DMS153 (cell line): ENCODE data around the gene CLIP1.
"Not testable (repeated sequence)": the region's sequence is repeated elsewhere in the genome, so short reads cannot be mapped to it uniquely, and the experiment has no call there.

Experiments
- DNase-seq: peaks from one replicate; lab custom pipeline; 2025; lab: John Stamatoyannopoulos, UW

The CLIP1 gene

DNA sequence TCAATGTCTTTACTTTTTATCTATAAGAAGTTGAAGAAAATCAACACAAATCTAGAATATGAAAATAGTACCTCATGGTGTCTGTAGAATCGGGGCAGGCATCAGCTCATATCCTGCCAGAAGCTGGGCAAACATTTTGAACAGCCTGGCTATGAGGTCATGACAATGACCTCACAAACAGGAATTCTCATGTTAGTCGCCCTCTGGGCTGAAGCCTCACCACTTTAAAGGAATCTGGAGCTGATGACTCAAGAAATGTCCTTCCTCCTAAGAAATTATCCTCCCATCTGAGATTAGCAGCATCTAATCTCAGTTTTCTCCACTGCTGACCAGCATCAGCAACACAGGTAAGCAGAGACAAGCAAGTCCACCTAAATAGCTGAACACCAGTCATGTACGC, 27.1 kb downstream of the CLIP1 start:
- DNase-seq, result no peak

DNA sequence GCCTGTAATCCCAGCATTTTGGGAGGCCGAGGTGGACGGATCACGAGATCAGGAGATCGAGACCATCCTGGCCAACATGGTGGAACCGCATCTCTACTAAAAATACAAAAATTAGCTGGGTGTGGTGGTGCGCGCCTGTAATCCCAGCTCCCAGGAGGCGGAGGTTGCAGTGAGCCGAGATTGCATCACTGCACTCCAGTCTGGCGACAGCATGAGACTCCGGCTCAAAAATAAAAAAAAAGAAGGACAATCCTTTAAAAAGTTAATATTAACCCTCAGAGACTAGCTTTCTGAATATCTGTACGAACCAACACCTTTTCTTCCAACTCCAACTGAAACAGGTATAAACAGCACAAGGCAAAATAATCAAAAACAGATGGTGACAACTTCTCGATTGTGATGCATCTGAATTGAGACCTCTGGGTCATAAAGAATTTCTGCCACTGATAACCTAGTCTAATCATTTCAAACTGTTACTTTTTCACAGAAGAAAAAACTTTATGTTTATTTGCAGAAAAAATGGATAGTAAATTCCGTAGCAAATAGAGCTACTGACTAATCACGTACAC, 27.8 kb downstream of the CLIP1 start:
- no peak for DNase-seq

DNA sequence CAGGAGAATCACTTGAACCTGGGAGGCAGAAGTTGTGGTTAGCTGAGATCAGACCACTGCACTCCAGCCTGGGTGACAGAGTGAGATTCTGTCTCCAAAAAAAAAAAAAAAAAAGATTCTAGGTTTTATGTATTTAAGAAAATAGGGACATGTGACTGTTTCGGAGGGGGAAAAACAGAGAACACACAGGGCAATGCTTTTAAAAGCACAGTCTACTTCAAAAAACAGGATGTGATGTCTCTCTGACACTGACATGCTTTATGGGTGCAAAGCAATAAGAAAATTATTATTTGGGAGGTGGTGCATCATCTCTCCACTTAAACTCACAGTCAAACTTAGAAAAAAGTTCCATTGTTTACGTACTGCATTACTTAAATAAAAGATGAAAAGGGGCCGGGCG, 28.7 kb downstream of the CLIP1 start:
- no peak for DNase-seq

DNA sequence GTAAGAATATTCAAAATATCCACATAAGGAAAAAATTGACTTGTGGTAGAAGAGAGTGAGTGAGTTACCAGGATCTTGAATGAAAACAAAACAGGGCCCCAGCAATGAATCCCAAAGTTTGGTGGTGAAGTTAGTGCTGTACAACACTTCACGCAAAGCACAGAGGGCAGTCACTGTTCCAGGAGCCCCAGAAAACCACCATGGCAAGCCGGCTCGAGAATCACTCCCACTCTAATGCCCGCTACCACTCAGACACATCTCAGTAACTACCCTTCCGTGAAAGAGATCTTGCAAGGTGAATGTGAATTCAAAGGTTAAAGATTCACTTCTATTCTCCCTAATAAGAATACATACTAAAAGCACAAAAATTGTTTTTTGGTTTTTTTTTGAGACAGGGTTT, 30.1 kb downstream of the CLIP1 start:
- no peak for DNase-seq

DNA sequence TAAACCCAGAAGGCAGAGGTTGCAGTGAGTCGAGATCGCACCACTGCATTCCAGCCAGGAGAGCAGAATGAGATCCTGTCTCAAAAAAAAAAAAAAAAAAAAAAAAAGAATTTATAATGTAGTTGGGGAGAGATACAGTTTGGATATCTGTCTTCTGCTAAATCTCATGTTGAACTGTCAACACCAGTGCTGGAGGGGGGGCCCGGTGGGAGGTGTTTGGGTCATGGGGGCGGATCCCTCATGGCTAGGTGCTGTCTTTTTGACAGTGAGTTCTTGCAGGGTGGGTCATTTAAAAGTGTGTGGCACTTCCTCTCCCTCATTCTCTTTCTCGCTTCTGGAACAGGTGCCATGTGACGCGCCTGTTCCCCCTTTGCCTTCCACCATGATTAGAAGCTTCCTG, 32.8 kb downstream of the CLIP1 start:
- DNase-seq, result no peak

DNA sequence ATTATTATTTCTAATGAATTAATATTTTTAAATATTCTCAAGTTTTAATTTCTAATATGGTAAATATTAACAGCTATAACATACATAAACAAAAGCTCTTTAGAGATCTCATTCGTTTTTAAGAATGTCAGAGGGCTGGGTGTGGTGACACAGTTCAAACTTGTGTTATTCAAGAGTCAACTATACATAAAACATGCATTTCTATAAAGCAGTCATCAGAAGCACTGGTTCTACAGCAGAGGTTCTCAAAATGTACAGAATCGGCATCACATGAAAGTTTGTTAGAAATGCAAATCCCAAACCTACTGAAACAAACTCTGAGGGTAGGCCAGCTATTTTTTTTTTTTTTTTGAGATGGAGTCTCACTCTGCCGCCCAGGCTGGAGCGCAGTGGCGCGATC, 34.6 kb downstream of the CLIP1 start:
- DNase-seq, result no peak

DNA sequence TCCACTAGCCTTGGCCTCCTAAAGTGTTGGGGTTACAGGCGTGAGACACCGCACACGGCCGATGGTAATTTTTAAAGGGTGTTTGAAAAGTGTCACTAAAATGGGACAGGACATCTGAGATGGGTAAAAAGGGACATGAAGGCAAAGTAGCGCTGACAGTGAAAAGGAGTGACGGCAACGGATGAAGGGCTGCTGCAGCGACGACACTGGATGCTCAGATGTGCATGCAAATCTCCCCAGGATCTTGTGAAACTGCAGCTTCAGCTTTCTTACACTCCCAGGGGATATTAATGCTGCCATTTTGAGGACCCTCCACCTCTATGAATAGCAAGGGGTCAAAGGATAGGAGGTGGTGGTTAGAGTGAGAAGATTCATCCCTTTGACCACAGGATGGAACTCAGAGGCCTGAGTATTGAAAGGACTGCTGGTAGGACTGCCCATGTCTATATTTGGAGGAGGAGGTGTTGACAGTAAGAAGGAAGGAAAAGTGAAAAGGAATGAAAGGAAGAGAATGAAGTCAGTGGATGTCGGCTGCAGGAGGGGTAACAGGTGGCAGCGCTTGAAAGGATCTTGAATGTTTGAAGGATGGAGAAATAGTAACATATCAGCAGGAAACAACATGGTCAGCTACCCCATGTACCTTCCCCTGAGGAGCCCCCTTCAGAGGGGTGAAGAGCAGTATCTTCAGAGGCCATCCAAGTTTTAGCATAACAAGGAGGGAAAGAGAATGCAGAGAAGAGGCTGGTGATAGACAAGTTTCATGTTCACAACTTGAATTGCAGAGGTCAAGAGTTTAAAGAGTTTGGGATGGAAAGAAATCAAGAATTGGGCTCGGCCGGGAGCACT, 37.1 kb downstream of the CLIP1 start:
- no peak for DNase-seq

DNA sequence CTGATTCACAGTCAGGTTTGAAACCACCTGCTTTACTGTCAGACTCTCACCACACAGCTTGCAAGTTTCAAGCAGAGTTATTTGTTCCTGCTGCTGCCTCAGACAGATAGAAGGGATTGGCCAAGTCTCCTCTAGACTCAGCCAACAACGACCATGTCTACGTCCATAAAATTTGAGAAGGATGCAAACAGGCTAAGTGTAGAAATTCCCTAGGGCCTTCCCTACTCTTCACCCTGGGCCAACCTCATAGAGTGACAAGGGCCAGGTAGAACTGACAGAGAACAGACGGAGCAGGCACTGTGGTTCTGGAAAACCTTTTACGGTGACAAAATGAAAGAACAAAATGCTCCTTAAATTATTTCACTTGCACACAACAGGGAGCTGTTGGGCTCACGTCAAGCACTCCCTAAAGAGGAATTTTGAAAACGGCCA, 39.5 kb downstream of the CLIP1 start:
- DNase-seq, result no peak

DNA sequence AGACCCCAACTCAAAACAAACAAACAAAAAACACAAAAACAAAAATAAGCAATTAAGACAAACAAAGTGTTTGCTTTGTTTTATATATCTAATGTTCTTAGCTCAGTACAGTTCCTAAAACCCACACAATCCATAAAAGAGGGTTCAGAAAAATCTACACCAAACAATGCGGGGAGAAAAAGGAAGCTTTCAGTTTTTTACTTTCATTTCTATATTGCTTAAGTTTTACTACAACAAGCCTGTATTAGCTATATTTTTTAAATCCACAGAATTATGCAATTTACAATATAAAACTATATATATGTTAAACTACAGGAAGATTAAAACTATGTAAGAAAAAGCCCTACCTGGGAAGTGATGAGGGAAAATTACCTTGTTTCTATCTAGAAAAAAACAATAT, 41.4 kb downstream of the CLIP1 start:
- DNase-seq, result no peak

DNA sequence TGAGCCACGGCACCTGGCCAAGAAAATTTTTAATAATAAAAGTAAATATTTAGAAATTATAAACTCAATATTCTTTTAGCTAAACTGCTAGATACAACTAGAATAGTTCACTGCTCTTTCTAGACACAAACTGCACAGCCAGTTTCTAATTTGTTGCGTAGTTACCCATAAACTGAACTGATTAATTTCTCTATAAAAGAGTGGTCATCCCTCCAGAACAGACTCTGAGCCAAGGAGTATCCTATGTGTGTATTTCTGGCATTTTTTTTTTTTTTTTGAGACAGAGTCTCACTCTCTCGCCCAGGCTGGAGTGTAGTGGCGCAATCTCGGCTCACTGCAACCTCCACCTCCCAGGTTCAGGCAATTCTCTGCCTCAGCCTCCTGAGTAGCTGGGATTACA, 45.7 kb downstream of the CLIP1 start:
- DNase-seq, result not testable (repeated sequence)

DNA sequence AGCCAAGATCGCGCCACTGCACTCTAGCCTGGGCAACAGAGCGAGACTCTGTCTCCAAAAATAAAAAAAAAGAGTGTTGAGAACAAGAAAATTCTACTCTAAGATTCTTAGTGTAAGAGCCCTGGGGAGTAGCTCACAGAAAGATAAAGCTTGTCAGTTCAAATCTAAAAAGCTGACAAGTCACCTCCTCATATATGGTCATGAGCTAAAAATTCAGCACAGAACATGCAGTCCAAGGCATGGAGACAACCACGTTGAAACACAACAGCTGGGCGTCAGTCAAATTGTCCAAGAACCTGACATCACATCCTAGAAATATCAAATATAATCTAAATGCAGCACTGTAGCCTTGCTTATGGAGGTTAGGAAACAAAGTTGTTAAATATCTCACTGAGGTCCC, 47.8 kb downstream of the CLIP1 start:
- no peak for DNase-seq

DNA sequence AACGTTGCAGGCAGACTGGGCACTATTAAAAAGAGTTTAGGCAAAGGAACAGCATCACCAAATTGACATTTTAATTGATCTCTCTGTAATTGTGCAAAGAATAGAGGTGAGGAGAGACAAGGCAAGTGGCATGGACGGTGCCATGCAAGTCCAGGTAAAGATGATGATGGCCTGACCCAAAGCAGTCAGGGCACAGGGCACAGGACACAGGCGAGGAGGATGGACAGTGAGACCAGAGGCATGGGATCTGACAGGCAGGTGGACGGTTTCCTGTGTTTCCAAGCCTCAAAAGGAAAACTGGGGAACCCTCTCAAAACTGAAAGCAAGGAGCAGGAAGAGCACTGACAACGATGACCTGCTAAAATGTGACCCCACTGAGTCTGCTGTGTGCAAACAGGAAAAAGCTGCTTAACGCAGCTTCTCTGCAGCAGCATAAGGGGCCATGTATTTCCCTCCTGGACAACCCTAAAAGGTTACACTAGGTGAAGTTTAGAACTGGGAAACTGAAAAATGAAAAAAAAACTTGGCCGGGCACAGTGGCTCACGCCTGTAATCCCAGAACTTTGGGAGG, 50.9 kb downstream of the CLIP1 start:
- no peak for DNase-seq

DNA sequence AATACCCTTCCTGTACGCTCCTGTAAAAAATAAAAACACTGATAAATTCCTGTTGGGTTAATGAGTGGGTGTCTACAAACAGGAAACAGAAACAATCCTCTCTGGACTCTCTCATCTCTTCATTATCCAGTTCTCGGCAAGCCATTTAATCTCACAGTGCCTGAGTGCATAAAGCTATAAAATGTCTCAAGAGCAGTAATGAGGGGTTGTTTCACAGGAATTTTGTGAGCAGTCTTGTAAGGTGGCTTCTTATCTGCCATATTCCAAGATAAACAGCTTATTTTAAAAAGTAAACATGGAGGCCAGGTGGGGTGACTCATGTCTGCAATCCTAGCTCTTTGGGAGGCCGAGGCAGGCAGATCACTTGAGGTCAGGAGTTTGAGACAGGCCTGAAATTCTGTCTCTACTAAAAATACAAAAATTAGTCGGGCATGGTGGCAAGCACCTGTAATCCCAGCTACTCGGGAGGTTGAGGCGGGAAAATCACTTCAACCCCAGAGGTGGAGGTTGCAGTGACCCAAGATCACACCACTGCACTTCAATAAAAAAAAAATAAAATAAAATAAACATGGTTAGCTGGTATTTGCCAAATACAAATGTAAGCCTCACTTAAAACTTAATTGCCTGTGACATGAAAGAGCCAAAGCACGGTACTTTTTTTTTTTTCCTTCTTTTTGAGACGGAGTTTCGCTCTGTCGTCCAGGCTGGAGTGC, 54.0 kb downstream of the CLIP1 start:
- peak; percentile 33 for DNase-seq

DNA sequence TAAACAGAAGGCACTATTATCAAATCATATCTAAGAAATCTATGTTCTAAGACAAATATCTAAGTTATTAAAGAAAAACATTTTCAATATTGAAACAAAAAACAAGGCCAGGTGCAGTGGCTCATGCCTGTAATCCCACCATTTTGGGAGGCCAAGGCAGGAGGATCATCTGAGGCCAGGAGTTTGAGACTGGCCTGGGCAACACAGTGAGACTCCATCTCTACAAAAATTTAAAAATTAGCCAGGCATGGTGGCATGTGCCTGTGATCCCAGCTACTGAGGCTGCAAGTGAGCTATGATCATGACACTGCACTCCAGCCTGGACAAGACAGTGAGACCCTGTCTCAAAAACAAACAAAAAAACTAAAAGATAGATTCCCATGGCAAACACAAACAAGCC, 54.8 kb downstream of the CLIP1 start:
- DNase-seq, result not testable (repeated sequence)

DNA sequence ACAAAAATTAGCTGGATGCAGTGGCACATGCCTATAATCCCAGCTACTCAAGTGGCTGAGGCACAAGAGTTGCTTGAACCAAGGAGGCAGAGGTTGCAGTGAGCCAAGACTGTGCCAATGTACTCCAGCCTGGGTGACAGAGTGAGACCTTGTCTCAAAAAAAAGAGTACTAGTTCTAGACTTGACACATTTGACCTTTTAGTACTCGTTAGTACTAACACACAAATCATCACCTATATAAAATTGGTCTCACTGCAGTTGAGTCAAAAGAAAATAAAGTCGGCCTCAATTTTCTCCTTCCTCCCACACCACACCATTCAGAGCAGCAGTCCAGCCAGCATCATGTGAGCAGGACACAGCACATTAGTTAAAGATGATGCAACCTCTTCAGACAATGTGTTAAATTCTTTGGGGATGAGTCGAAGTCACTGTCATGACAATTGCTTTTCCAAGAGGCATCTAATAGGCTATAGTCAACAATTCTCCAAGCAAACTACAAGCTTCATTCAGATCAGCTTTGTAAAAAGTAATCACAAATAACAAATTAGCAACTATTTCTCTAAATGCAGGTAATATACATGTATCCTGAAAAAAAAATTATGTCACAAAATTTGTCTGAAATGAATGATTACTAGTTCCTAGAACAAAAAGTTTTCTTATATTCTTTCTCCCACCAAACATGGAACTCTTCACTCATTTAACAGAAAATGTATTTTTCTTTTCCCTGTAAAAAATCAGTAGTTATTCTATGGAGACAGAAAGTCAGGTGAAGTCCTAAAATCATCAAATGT, 55.6 kb downstream of the CLIP1 start:
- DNase-seq, result no peak

DNA sequence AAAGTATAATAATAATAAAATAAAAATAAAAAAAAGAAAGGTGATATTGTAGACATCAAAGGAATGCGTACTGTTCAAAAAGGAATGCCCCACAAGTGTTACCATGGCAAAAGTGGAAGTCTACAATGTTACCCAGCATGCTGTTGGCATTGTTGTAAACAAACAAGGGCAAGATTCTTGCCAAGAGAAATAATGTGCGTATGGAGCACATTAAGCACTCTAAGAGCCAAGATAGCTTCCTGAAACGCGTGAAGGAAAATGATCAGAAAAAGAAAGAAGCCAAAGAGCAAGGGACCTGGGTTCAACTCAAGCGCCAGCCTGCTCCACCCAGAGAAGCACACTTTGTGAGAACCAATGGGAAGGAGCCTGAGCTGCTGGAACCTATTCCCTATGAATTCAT, 57.2 kb downstream of the CLIP1 start:
- DNase-seq, result not testable (repeated sequence)

DNA sequence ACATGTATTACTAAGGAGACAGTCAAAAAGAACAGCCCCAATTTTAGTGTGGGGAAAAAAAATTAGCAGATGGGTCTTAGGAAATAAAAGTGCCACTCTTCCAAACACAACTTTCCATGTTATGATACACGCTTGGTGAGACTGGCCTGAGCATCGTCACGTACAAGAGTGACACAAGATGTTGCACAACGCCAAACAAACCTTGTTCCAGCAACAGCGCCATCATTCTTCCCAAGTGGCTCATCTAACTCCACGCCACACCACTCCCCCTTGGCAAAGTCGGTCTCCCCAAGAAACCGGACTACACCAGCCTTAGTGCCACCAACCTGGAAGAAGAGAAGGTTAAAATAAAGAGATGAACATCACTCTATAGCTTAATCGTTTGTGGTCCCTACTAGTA, 58.7 kb downstream of the CLIP1 start:
- DNase-seq, result no peak

DNA sequence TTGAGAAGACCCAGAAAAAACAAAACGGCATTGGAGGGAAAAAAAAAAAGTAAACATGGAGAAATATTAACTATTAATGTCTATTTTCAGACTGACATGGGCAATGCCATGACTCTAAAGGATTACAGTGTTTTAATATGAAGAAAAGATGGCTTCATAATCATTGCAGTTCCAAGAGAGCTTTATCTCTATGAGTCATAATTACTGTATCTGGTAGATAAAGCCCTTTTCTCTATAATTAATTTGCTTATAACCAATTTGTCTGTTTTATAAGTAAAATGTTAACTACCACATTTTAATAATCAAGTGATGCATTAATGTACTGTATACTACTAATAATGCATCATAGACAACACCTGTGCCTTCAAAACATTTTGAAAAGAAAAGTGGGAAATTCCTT, 59.7 kb downstream of the CLIP1 start:
- DNase-seq, result no peak

DNA sequence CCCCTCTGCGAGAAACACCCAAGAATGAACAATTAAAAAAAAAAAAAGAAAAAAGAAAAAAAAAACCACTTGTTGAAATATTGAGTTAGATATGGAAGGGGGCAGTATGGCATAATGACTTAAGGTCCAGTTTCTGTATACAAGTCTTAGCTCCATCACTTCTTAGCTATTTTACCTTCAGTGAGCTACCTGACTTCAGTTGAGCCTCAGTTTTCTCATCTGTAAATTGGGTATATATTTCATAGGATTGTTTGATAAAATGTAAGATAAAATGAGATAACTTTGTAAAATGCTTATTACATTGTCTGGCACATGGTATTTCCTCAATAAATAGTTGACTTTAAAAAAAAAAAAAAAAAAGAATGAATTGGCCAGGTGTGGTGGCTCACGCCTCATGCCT, 64.1 kb downstream of the CLIP1 start:
- not testable (repeated sequence) for DNase-seq

DNA sequence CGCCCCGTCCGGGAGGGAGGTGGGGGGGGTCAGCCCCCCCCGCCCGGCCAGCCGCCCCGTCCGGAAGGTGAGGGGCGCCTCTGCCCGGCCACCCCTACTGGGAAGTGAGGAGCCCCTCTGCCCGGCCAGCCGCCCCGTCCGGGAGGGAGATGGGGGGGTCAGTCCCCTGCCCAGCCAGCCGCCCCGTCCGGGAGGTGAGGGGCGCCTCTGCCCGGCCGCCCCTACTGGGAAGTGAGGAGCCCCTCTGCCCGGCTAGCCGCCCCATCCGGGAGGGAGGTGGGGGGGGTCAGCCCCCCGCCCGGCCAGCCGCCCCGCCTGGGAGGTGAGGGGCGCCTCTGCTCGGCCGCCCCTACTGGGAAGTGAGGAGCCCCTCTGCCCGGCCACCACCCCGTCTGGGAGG, 64.9 kb downstream of the CLIP1 start:
- not testable (repeated sequence) for DNase-seq

DNA sequence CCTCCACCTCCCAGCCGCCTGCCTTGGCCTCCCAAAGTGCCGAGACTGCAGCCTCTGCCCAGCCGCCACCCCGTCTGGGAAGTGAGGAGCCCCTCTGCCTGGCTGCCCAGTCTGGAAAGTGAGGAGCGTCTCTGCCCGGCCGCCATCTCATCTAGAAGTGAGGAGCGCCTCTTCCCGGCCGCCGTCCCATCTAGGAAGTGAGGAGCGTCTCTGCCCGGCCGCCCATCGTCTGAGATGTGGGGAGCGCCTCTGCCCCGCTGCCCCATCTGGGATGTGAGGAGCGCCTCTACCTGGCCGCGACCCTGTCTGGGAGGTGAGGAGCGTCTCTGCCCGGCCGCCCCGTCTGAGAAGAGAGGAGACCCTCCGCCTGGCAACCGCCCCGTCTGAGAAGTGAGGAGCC, 65.5 kb downstream of the CLIP1 start:
- not testable (repeated sequence) for DNase-seq

DNA sequence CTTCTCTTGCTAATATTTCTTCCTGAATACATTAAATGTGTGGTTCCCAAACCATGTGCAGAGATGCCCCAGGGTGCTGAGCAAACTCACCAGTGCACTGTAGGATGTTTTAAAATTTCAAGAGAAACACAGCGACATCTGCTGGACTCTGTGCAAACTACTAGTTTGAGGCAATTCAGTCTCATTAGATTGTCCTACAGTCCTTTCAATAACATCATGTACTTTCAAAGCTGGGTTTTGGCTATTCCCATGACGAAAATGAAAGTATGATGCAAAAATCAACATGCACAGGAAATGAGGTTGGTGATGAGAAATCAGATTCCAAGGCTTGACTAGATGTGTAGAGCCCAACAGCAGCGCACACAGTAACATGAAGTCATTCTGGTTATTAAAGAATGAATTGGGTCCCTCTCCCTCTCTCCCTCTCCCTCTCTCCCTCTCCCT, 66.3 kb downstream of the CLIP1 start:
- DNase-seq, result peak; percentile 31
